ENCODE measurements around the gene STAT5A. TPM values are rescaled to one million over a fixed set of nuclear protein-coding genes. Genes with fewer than 3 reads are reported as not detected.
A peak's percentile ranks its signal among the peaks of the same experiment; 100 is the strongest.

The STAT5A gene
- total RNA-seq, 4 donors from 2014 or later = 32.1 to 56.0 (median 45.6) TPM

DNA sequence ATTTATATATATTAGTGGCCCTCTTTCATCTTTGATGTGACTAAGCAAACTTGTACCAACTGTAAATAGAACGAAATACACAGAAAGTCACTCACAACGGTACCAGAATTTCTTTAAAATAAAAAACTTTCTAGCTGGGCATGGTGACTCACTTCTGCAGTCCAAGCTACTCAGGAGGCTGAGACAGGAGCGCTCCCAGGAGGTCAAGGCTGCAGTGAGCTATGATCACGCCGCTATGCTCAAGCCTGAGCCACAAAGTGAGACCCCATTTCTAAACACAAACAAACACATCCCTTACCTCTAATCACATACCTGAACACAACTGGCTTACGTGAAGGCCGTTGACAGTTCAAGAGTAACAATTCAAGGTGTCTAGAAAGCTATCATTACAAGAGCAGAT lies 41.8 kb upstream of the STAT5A start:
- TF ChIP-seq POLR2A (IDR thresholded peaks at IDR 0.05) (no peak), POLR2AphosphoS5 (IDR thresholded peaks at IDR 0.05) (no peak), EP300 (IDR thresholded peaks at IDR 0.05) (no peak)
- TF ChIP-seq, protein P1, sequence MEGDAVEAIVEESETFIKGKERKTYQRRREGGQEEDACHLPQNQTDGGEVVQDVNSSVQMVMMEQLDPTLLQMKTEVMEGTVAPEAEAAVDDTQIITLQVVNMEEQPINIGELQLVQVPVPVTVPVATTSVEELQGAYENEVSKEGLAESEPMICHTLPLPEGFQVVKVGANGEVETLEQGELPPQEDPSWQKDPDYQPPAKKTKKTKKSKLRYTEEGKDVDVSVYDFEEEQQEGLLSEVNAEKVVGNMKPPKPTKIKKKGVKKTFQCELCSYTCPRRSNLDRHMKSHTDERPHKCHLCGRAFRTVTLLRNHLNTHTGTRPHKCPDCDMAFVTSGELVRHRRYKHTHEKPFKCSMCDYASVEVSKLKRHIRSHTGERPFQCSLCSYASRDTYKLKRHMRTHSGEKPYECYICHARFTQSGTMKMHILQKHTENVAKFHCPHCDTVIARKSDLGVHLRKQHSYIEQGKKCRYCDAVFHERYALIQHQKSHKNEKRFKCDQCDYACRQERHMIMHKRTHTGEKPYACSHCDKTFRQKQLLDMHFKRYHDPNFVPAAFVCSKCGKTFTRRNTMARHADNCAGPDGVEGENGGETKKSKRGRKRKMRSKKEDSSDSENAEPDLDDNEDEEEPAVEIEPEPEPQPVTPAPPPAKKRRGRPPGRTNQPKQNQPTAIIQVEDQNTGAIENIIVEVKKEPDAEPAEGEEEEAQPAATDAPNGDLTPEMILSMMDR (IDR thresholded peaks at IDR 0.05) = no peak
- no peak for DNase-seq (ENCODE audit: low spot score in 2 of 2)
- Histone ChIP-seq H3K36me3 (no peaks in the 10 kb centered on the region), H3K4me3 (no peak overlapping the region), H3K27me3 (no peaks in the 10 kb centered on the region), H3K9me3 (no peaks in the 10 kb centered on the region), H3K4me1 (peaks cover 13% of the 10 kb centered on the region), H3K27ac (peak overlapping the region; percentile 45)
- 88% methylated on average over 7 of the region's 7 CpGs for WGBS

DNA sequence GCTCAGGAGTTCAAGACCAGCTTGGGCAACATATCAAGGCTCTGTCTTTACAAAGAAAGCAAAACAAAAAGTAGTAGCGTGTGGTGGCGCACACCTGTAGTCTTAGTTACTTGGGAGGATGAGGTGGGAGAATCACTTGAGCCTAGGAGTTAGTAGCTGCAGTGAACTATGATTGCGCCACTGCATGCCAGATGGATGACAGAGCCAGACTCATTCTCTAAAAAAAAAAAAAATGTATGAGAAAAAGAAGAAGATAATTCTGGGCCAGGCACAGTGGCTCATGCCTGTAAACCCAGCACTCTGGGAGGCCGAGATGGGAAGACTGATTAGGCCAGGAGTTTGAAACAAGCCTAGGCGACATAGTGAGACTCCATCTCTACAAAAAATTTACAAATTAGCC lies 40.6 kb upstream of the STAT5A start:
- Histone ChIP-seq H3K36me3 (no peaks in the 10 kb centered on the region), H3K27ac (peak overlapping the region; percentile 92), H3K4me1 (peaks cover 13% of the 10 kb centered on the region), H3K27me3 (no peaks in the 10 kb centered on the region), H3K9me3 (no peaks in the 10 kb centered on the region), H3K4me3 (peak overlapping the region; percentile 14)
- no peak for DNase-seq (ENCODE audit: low spot score in 2 of 2)
- 87% methylated on average over 5 of the region's 5 CpGs for WGBS
- TF ChIP-seq POLR2A (IDR thresholded peaks at IDR 0.05) = no peak
- TF ChIP-seq POLR2AphosphoS5 (IDR thresholded peaks at IDR 0.05) = no peak
- TF ChIP-seq EP300 (IDR thresholded peaks at IDR 0.05) = no peak
- TF ChIP-seq, protein P1 (IDR thresholded peaks at IDR 0.05) = no peak

DNA sequence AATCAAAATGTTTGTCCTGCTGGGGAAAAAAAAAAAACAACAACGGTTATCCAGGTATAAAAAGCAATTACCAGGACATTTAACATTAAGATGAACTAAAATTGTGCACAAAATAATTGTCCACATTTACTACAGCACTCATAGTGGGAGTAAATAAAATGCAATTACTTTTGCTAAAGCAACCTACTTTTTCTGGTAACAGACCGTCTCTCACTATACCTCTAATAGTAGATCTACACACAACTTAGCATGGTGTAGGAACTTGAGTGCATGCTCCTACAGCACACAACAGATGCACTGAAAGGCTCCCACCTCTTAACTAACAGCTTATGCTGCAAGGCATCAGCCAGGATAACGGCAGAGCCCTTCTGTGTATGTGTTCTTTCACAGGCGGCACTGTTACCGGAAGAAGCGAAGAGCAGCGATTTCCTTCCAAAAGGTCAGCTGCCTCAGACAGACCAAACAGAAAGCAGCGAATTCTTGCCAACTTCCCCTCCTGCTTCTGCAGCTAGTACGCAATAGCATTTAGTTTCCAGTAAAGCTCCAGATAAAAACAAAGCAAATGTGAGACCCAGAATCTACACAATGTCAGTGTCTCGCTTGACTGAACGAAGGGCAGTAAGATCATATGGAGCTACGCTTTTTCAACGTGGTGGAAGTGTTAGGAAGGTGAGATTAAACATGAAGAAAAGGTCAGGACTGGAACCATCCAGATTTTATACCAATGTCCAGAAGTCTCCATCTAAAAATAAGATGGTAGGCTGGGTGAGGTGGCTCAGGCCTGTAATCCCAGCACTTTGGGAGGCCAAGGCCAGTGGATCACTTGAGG lies 39.7 kb upstream of the STAT5A start:
- DNase-seq (ENCODE audit: low spot score in 2 of 2) = peak; percentile 89
- WGBS = 45% methylated on average over 13 of the region's 13 CpGs
- TF ChIP-seq POLR2AphosphoS5 (IDR thresholded peaks at IDR 0.05) (peak in 1 of 3 donors; percentile 89), EP300 (IDR thresholded peaks at IDR 0.05) (no peak), POLR2A (IDR thresholded peaks at IDR 0.05) (peak in 1 of 2 donors; percentile 16)
- TF ChIP-seq, protein P1 (IDR thresholded peaks at IDR 0.05) = no peak
- H3K4me3 ChIP-seq = peak overlapping the region; percentile 14
- H3K27me3 ChIP-seq = no peaks in the 10 kb centered on the region
- H3K36me3 ChIP-seq = no peaks in the 10 kb centered on the region
- H3K4me1 ChIP-seq = peaks cover 21% of the 10 kb centered on the region
- H3K9me3 ChIP-seq = no peaks in the 10 kb centered on the region
- H3K27ac ChIP-seq = peak overlapping the region; percentile 92

DNA sequence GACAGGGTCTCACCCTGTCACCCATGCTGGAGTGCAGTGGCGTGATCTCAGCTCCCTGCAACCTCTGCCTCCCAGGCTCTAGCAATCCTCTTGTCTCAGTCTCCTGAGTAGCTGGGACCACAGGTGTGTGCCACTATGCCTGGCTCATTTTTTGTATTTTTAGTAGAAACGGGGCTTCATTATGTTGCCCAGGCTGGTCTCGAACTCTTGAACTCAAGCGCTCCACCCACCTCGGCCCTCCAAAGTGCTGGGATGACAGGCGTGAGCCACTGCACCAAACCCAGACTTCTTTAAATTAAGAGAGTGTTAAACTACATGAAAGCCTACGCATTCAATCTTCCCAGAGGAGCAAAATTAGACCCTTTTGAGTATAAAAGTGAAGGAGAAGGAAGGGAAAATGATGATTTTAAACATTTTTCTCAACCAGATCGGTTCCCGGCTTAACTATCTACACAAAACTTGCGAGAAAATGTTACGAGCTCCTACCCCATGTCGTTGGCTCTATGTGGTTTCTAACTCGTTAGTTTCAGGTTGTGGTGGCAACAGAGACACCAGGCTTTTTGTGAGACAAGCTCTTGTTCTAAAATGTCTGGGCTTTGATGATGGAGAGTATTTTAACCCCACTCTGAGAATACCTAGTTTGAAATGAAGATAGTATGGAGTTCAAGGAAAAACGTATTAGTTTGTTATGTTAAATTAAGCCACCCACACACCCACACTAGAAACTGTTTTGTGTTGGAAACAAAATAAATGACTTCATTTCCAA lies 38.4 kb upstream of the STAT5A start:
- H3K9me3 ChIP-seq = no peaks in the 10 kb centered on the region
- TF ChIP-seq EP300 (IDR thresholded peaks at IDR 0.05) (no peak), POLR2A (IDR thresholded peaks at IDR 0.05) (no peak), POLR2AphosphoS5 (IDR thresholded peaks at IDR 0.05) (no peak)
- TF ChIP-seq, protein P1 (IDR thresholded peaks at IDR 0.05) = no peak
- H3K4me1 ChIP-seq = peaks cover 21% of the 10 kb centered on the region
- H3K27me3 ChIP-seq = no peaks in the 10 kb centered on the region
- no peaks in the 10 kb centered on the region for H3K36me3 ChIP-seq
- WGBS = 83% methylated on average over 14 of the region's 14 CpGs
- H3K27ac ChIP-seq = peak overlapping the region; percentile 92
- H3K4me3 ChIP-seq = no peak overlapping the region
- DNase-seq (ENCODE audit: low spot score in 2 of 2) = no peak

DNA sequence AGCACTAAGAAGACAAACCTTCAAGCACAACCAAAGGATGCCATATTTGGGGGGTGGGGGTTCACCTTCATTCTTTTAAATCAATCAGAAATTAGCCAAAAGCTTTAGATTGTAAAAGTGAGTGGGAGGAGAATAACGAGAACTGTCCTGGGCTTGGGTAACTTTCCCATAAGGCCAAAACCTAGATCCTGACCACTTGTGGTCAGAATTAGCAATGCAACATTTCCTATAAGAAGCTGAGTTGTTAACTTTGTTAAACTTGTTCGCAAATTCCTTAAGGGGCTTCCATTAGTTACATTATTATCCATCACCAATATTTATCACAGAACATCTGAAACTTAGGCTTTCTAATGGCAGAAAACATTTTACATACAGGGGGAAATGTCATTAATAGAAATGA lies 37.2 kb upstream of the STAT5A start:
- no peak for TF ChIP-seq EP300 (IDR thresholded peaks at IDR 0.05)
- no peak for TF ChIP-seq POLR2A (IDR thresholded peaks at IDR 0.05)
- TF ChIP-seq, protein P1 (IDR thresholded peaks at IDR 0.05) = no peak
- no peak for TF ChIP-seq POLR2AphosphoS5 (IDR thresholded peaks at IDR 0.05)
- H3K4me3 ChIP-seq = no peak overlapping the region
- no peaks in the 10 kb centered on the region for H3K36me3 ChIP-seq
- 63% methylated on average over 2 of the region's 2 CpGs for WGBS
- no peak for DNase-seq (ENCODE audit: low spot score in 2 of 2)
- no peak overlapping the region for H3K27ac ChIP-seq
- no peaks in the 10 kb centered on the region for H3K9me3 ChIP-seq
- H3K4me1 ChIP-seq = peaks cover 21% of the 10 kb centered on the region
- H3K27me3 ChIP-seq = no peaks in the 10 kb centered on the region
